ENCODE results near the gene LRRC36. TPM values are rescaled to one million over a fixed set of nuclear protein-coding genes. Genes with fewer than 3 reads are reported as not detected.

LRRC36 gene
- polyA plus RNA-seq, 1 donor (not counting 4 experiments of a cell fraction or from before 2014, with no cell fraction given) = not detected

DNA sequence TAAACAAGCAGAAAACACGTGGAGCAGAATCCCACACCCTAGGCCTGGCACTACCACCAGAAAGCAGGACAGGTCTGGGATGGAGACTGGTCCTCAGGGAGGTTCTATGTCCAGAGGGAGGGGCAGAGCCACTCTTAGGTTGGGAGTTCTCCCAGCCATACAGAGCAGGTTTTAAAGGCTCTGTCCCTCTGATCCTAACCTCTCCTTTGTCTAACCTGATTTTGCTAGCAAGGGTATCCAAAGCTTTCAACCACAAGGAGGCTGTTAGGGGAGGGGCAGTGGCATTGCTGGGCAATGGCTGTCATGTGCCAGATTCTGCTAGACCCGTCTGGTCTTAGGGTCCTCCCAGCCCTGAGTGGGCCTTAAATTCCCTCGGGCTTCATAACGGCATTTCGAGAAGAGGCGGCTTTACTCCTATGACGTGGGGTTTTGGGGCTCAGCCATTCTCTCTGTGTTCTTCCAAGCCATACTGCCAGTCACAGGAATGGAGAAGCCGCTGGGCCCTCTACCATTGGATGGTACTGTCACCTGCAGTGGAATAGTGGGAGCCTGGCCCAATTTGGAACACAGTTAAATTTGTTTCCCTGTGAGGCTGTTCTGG lies 61.0 kb downstream of the LRRC36 start:
- dilution Hi-C loops (cut with MboI; ENCODE audit: extremely low pct_ligation_motif_present, low sequenced_read_pairs) = no loop called here
- Histone ChIP-seq H3K36me3 (ENCODE audit: control insufficient read depth in 2 of 2, extremely low read depth in 1 of 2, insufficient read depth in 2 of 2, low read length in 2 of 2) (no peaks in the 10 kb centered on the region), H3K4me1 (ENCODE audit: control insufficient read depth, extremely low read depth, insufficient read depth, low read length) (no peaks in the 10 kb centered on the region), H3K27me3 (ENCODE audit: control insufficient read depth, extremely low read depth, insufficient read depth, low read length) (peaks cover 14% of the 10 kb centered on the region), H2AFZ (ENCODE audit: control insufficient read depth, low read length) (no peak overlapping the region), H3K4me3 (ENCODE audit: control insufficient read depth in 2 of 3, extremely low read depth in 1 of 3, insufficient read depth in 2 of 3, low read depth in 1 of 3, low read length in 3 of 3) (no peak overlapping the region), H3K79me2 (ENCODE audit: control insufficient read depth, insufficient read depth, low read length) (no peaks in the 10 kb centered on the region), H3K4me2 (ENCODE audit: control insufficient read depth, extremely low read depth, insufficient read depth, low read depth, low read length) (no peak overlapping the region), H4K20me1 (ENCODE audit: control insufficient read depth, extremely low read depth, insufficient read depth, low read length) (no peaks in the 10 kb centered on the region), H3K9me3 (ENCODE audit: control insufficient read depth, low read depth, low read length) (no peaks in the 10 kb centered on the region), H3K9me1 (ENCODE audit: control insufficient read depth, extremely low read depth, insufficient read depth, low read length) (no peaks in the 10 kb centered on the region), H3K27ac (ENCODE audit: control insufficient read depth, insufficient read depth, low read length) (no peak overlapping the region), H3K9ac (ENCODE audit: control insufficient read depth, extremely low read depth, insufficient read depth, low read length) (no peak overlapping the region)
- DNase-seq (ENCODE audit: low read depth, low spot score) (no peak), FAIRE-seq (no peak)
- TF ChIP-seq, protein P1, sequence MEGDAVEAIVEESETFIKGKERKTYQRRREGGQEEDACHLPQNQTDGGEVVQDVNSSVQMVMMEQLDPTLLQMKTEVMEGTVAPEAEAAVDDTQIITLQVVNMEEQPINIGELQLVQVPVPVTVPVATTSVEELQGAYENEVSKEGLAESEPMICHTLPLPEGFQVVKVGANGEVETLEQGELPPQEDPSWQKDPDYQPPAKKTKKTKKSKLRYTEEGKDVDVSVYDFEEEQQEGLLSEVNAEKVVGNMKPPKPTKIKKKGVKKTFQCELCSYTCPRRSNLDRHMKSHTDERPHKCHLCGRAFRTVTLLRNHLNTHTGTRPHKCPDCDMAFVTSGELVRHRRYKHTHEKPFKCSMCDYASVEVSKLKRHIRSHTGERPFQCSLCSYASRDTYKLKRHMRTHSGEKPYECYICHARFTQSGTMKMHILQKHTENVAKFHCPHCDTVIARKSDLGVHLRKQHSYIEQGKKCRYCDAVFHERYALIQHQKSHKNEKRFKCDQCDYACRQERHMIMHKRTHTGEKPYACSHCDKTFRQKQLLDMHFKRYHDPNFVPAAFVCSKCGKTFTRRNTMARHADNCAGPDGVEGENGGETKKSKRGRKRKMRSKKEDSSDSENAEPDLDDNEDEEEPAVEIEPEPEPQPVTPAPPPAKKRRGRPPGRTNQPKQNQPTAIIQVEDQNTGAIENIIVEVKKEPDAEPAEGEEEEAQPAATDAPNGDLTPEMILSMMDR (optimal IDR thresholded peaks at IDR 0.05 in 1 of 3, IDR thresholded peaks at IDR 0.05 in 1 of 3, conservative IDR thresholded peaks at IDR 0.05 in 1 of 3; ENCODE audit: extremely low read depth in 1 of 3, insufficient read depth in 2 of 3, low read length in 3 of 3) = no peak
- no peak for TF ChIP-seq EZH2 (IDR thresholded peaks at IDR 0.05; ENCODE audit: low read length)

DNA sequence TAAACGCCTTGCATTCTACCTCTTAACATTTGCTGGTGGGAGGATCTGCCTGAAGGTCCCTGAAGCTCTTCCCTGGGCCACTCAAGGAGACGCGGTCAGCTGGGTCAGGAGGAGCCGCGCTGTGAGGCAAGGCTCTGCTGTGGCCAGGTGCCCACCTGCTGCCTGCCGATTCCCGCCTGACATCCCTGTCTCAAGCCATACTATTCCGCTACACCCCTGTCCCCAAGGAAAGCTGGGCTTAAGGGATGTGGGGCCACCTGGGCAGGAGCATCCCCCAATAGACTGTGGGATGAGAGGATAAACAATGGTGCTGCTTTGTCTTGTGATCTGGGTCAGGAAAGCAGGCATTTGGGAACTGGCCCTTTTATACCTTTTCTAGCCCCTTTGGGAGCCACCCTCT lies 61.6 kb downstream of the LRRC36 start:
- DNase-seq (ENCODE audit: low read depth, low spot score) (no peak), FAIRE-seq (no peak)
- no peak overlapping the region for H3K4me3 ChIP-seq (ENCODE audit: control insufficient read depth in 2 of 3, extremely low read depth in 1 of 3, insufficient read depth in 2 of 3, low read depth in 1 of 3, low read length in 3 of 3)
- no peak overlapping the region for H2AFZ ChIP-seq (ENCODE audit: control insufficient read depth, low read length)
- H3K9me3 ChIP-seq (ENCODE audit: control insufficient read depth, low read depth, low read length) = no peaks in the 10 kb centered on the region
- H3K4me1 ChIP-seq (ENCODE audit: control insufficient read depth, extremely low read depth, insufficient read depth, low read length) = no peaks in the 10 kb centered on the region
- no peak overlapping the region for H3K27ac ChIP-seq (ENCODE audit: control insufficient read depth, insufficient read depth, low read length)
- H3K4me2 ChIP-seq (ENCODE audit: control insufficient read depth, extremely low read depth, insufficient read depth, low read depth, low read length) = no peak overlapping the region
- H3K36me3 ChIP-seq (ENCODE audit: control insufficient read depth in 2 of 2, extremely low read depth in 1 of 2, insufficient read depth in 2 of 2, low read length in 2 of 2) = no peaks in the 10 kb centered on the region
- dilution Hi-C loops (cut with MboI; ENCODE audit: extremely low pct_ligation_motif_present, low sequenced_read_pairs) = no loop called here
- H3K9me1 ChIP-seq (ENCODE audit: control insufficient read depth, extremely low read depth, insufficient read depth, low read length) = no peaks in the 10 kb centered on the region
- no peaks in the 10 kb centered on the region for H3K79me2 ChIP-seq (ENCODE audit: control insufficient read depth, insufficient read depth, low read length)
- TF ChIP-seq, protein P1 (optimal IDR thresholded peaks at IDR 0.05 in 1 of 3, IDR thresholded peaks at IDR 0.05 in 1 of 3, conservative IDR thresholded peaks at IDR 0.05 in 1 of 3; ENCODE audit: extremely low read depth in 1 of 3, insufficient read depth in 2 of 3, low read length in 3 of 3) = no peak
- no peak for TF ChIP-seq EZH2 (IDR thresholded peaks at IDR 0.05; ENCODE audit: low read length)
- no peak overlapping the region for H3K9ac ChIP-seq (ENCODE audit: control insufficient read depth, extremely low read depth, insufficient read depth, low read length)
- peaks cover 18% of the 10 kb centered on the region for H3K27me3 ChIP-seq (ENCODE audit: control insufficient read depth, extremely low read depth, insufficient read depth, low read length)
- no peaks in the 10 kb centered on the region for H4K20me1 ChIP-seq (ENCODE audit: control insufficient read depth, extremely low read depth, insufficient read depth, low read length)

Measured in keratinocyte (primary cell).